Inflammatory macrophage treated with lipopolysaccharide for 1 hour (primary cell): ENCODE measurements around the gene SH3RF3.

Experiments
- DNase-seq, 2 donors: peaks; one replicate each; pipeline ENCODE4 v3.0.0-alpha.2; 2020 to 2022

Gene SH3RF3

GRCh38 chr2:109513749-109514588 is 385.0 kb downstream of the SH3RF3 start:
- DNase-seq: peak; percentile 37 to 69

- no peak for DNase-seq
Measured at GRCh38 chr2:109514857-109515256, 385.9 kb downstream of the SH3RF3 start.

- DNase-seq: peak; percentile 13 to 45
Measured at GRCh38 chr2:109516445-109517117, 387.6 kb downstream of the SH3RF3 start.

- DNase-seq: no peak
Measured at GRCh38 chr2:109517118-109517889, 388.3 kb downstream of the SH3RF3 start.

- no peak for DNase-seq
Measured at GRCh38 chr2:109519513-109519912, 390.5 kb downstream of the SH3RF3 start.

- no peak for DNase-seq
Measured at GRCh38 chr2:109521233-109522062, 392.4 kb downstream of the SH3RF3 start.

- DNase-seq: no peak
Measured at GRCh38 chr2:109522063-109522374, 393.0 kb downstream of the SH3RF3 start.

- no peak for DNase-seq
Measured at GRCh38 chr2:109523121-109523520, 394.1 kb downstream of the SH3RF3 start.

- no peak for DNase-seq
Measured at GRCh38 chr2:109523536-109524361, 394.7 kb downstream of the SH3RF3 start.

- no peak for DNase-seq
Measured at GRCh38 chr2:109525836-109526235, 396.8 kb downstream of the SH3RF3 start.

- no peak for DNase-seq
Measured at GRCh38 chr2:109526442-109526970, 397.5 kb downstream of the SH3RF3 start.

GRCh38 chr2:109527079-109527478 is 398.1 kb downstream of the SH3RF3 start:
- DNase-seq: no peak

- DNase-seq: no peak
Measured at GRCh38 chr2:109527846-109528705, 399.1 kb downstream of the SH3RF3 start.

GRCh38 chr2:109528811-109529501 is 400.0 kb downstream of the SH3RF3 start:
- no peak for DNase-seq

GRCh38 chr2:109529532-109530449 is 400.8 kb downstream of the SH3RF3 start:
- no peak for DNase-seq

GRCh38 chr2:109530712-109531111 is 401.7 kb downstream of the SH3RF3 start:
- DNase-seq: no peak

GRCh38 chr2:109531221-109531620 is 402.2 kb downstream of the SH3RF3 start:
- no peak for DNase-seq

- no peak for DNase-seq
Measured at GRCh38 chr2:109531896-109532727, 403.1 kb downstream of the SH3RF3 start.
